H9 (cell line): ENCODE results near the gene MYOF. TPM values are rescaled to one million over a fixed set of nuclear protein-coding genes. Genes with fewer than 3 reads are reported as not detected.

Source experiments
- DNase-seq: peaks from one replicate; pipeline ENCODE4 v3.0.0-alpha.2; 2017
- H2AFZ ChIP-seq: one replicate; pipeline ENCODE4 v1.6.1; 2013; ENCODE audit warnings: mild to moderate bottlenecking, low read length, control low read depth, moderate library complexity
- H2AK5ac ChIP-seq: 2 replicates; pipeline ENCODE4 v1.6.1; 2013; ENCODE audit warnings: low read length, control low read depth, mixed read lengths; ENCODE audit not compliant: insufficient read length
- H2BK120ac ChIP-seq: one replicate; pipeline ENCODE4 v1.6.1; 2013; ENCODE audit warnings: low read depth, mild to moderate bottlenecking, low read length, control low read depth, inconsistent platforms; ENCODE audit not compliant: poor library complexity, severe bottlenecking
- H2BK12ac ChIP-seq: 2 replicates; pipeline ENCODE4 v1.6.1; 2013; ENCODE audit warnings: low read length, control low read depth, mixed read lengths, low read depth; ENCODE audit not compliant: insufficient read length
- H2BK15ac ChIP-seq: 2 replicates; pipeline ENCODE4 v1.6.1; 2013; ENCODE audit warnings: low read depth, low read length, control low read depth
- H2BK20ac ChIP-seq: one replicate; pipeline ENCODE4 v1.6.1; 2013; ENCODE audit warnings: low read depth, mild to moderate bottlenecking, low read length, control low read depth, inconsistent platforms; ENCODE audit not compliant: poor library complexity, severe bottlenecking
- H2BK5ac ChIP-seq: 2 replicates; pipeline ENCODE4 v1.6.1; 2013; ENCODE audit warnings: low read length, control low read depth, mixed read lengths; ENCODE audit not compliant: insufficient read length
- H3K14ac ChIP-seq: 2 replicates; pipeline ENCODE4 v1.6.1; 2013; ENCODE audit warnings: low read length, control low read depth; ENCODE audit not compliant: insufficient read depth
- H3K18ac ChIP-seq: 2 replicates; pipeline ENCODE4 v1.6.1; 2013; ENCODE audit warnings: low read depth, mild to moderate bottlenecking, mixed read lengths, low read length, control low read depth; ENCODE audit not compliant: insufficient read length
- H3K23ac ChIP-seq: 2 replicates; pipeline ENCODE4 v1.6.1; 2013; ENCODE audit warnings: low read length, control low read depth, mixed read lengths, low read depth; ENCODE audit not compliant: insufficient read length
- H3K23me2 ChIP-seq: 2 replicates; pipeline ENCODE4 v1.6.1; 2013; ENCODE audit warnings: low read depth, mild to moderate bottlenecking, mixed read lengths, low read length, control low read depth; ENCODE audit not compliant: insufficient read length, poor library complexity, severe bottlenecking
- H3K27ac ChIP-seq: 2 replicates; pipeline ENCODE4 v1.5.1; 2013; ENCODE audit warnings: low read length, control low read depth, mixed read lengths, low read depth; ENCODE audit not compliant: insufficient read length
- H3K27me3 ChIP-seq: 2 replicates; pipeline ENCODE4 v1.6.1; 2013; ENCODE audit warnings: low read length, control low read depth, inconsistent platforms; ENCODE audit not compliant: insufficient read depth
- H3K4ac ChIP-seq: 2 replicates; pipeline ENCODE4 v1.6.1; 2013; ENCODE audit warnings: low read depth, mild to moderate bottlenecking, control low read depth, inconsistent platforms, low read length, moderate library complexity
- H3K4me1 ChIP-seq: 2 replicates; pipeline ENCODE4 v1.6.1; 2013; ENCODE audit warnings: low read length, control low read depth, inconsistent platforms; ENCODE audit not compliant: insufficient read depth
- H3K4me2 ChIP-seq: 2 replicates; pipeline ENCODE4 v1.6.1; 2013; ENCODE audit warnings: low read length, control low read depth, mixed read lengths; ENCODE audit not compliant: insufficient read length, insufficient read depth
- H3K56ac ChIP-seq: 2 replicates; pipeline ENCODE4 v1.6.1; 2013; ENCODE audit warnings: low read depth, mild to moderate bottlenecking, mixed read lengths, low read length, control low read depth; ENCODE audit not compliant: insufficient read length
- H3K79me1 ChIP-seq: 2 replicates; pipeline ENCODE4 v1.6.1; 2013; ENCODE audit warnings: low read depth, mild to moderate bottlenecking, moderate library complexity, low read length, control low read depth, inconsistent platforms; ENCODE audit not compliant: insufficient read depth, poor library complexity, severe bottlenecking
- H3K79me2 ChIP-seq: 2 replicates; pipeline ENCODE4 v1.6.1; 2013; ENCODE audit warnings: low read length, control low read depth, inconsistent platforms; ENCODE audit not compliant: insufficient read depth
- H3K9ac ChIP-seq: 2 replicates; pipeline ENCODE4 v1.6.1; 2013; ENCODE audit warnings: low read length, control low read depth, mixed read lengths; ENCODE audit not compliant: insufficient read length; ENCODE audit errors: extremely low read depth
- H3K9me3 ChIP-seq: one replicate; pipeline ENCODE4 v1.6.1; 2013; ENCODE audit warnings: low read depth, low read length, inconsistent platforms; ENCODE audit not compliant: control insufficient read depth
- H3T11ph ChIP-seq: one replicate; pipeline ENCODE4 v1.6.1; 2013; ENCODE audit warnings: mild to moderate bottlenecking, low read length, control low read depth, inconsistent platforms
- H4K20me1 ChIP-seq: one replicate; pipeline ENCODE4 v1.6.1; 2013; ENCODE audit not compliant: control insufficient read depth, insufficient read length, insufficient read depth
- H4K5ac ChIP-seq: 2 replicates; pipeline ENCODE4 v1.6.1; 2013; ENCODE audit warnings: low read depth, mild to moderate bottlenecking, mixed read lengths, low read length, control low read depth; ENCODE audit not compliant: insufficient read length
- H4K8ac ChIP-seq: replicated peaks from 2 replicates; pipeline ENCODE4 v1.6.1; 2013; ENCODE audit warnings: low read length, control low read depth, mixed read lengths, low read depth; ENCODE audit not compliant: insufficient read length
- H4K91ac ChIP-seq: 2 replicates; pipeline ENCODE4 v1.6.1; 2013; ENCODE audit warnings: low read depth, mild to moderate bottlenecking, moderate library complexity, mixed read lengths, low read length, control low read depth; ENCODE audit not compliant: insufficient read length
- H3K27ac Mint-ChIP-seq, 3 experiments: 2 replicates in 2 of 3; 3 replicates in 1 of 3; pipeline ENCODE4 v1.8.0; 2020 to 2021; ENCODE audit warnings: mixed read lengths in 3 of 3, mild to moderate bottlenecking in 1 of 3, moderate library complexity in 1 of 3
- H3K27me3 Mint-ChIP-seq: 2 replicates; pipeline ENCODE4 v1.8.0; 2021; ENCODE audit warnings: low read depth, mild to moderate bottlenecking, moderate library complexity, mixed read lengths
- H3K36me3 Mint-ChIP-seq, 3 experiments: 2 replicates in 2 of 3; 3 replicates in 1 of 3; pipeline ENCODE4 v1.8.0; 2020 to 2021; ENCODE audit warnings: low read depth in 3 of 3, mixed read lengths in 3 of 3; ENCODE audit not compliant: insufficient read depth in 1 of 3
- H3K4me1 Mint-ChIP-seq, 2 experiments: 2 replicates each; pipeline ENCODE4 v1.8.0; 2020; ENCODE audit warnings: mixed read lengths in 2 of 2
- H3K4me3 Mint-ChIP-seq, 2 experiments: 2 replicates in 1 of 2; 3 replicates in 1 of 2; pipeline ENCODE4 v1.8.0; 2020 to 2021; ENCODE audit warnings: mild to moderate bottlenecking in 2 of 2, mixed read lengths in 2 of 2, moderate library complexity in 1 of 2
- H3K9me3 Mint-ChIP-seq, 2 experiments: 2 replicates in 1 of 2; 3 replicates in 1 of 2; pipeline ENCODE4 v1.8.0; 2020; ENCODE audit warnings: mild to moderate bottlenecking in 2 of 2, mixed read lengths in 2 of 2, moderate library complexity in 1 of 2
- CTCF ChIP-seq: fragments of 200-600 bp; sonication (generic); conservative IDR thresholded peaks from 3 replicates; pipeline ENCODE4 v1.8.0; 2021; ENCODE audit warnings: antibody characterized with exemption, mild to moderate bottlenecking
- WGBS: extraction: QIAGEN DNeasy Blood & Tissue Kit; methylation state at CpG from one replicate; pipeline ENCODE4 v1.1.7; 2013; ENCODE audit warnings: missing lambda C conversion rate, low lambda C conversion rate, mixed read lengths; ENCODE audit not compliant: insufficient read length; ENCODE audit errors: extremely low coverage; 5-methylcytosine and 5-hydroxymethylcytosine counted together
- total RNA-seq: library from RNA; stranded (reverse); gene quantifications from 2 replicates; pipeline ENCODE4 v1.2.1, GENCODE V29; 2021

The MYOF gene
- total RNA-seq, 1 experiment from 2014 or later: 2.8 TPM

- Mint-ChIP-seq H3K4me3 (no peak overlapping the region), H3K4me1 (peaks cover 18 to 21% of the 10 kb centered on the region in 2 experiments), H3K27ac (no peak overlapping the region), H3K27me3 (peaks cover 13% of the 10 kb centered on the region), H3K9me3 (no peaks in the 10 kb centered on the region; a peak in 1 of 5 replicates), H3K36me3 (no peaks in the 10 kb centered on the region)
- no peaks in the 10 kb centered on the region for H3K79me1 ChIP-seq
- no peak overlapping the region for H3T11ph ChIP-seq
- H3K9ac ChIP-seq: no peak overlapping the region
- no peak for DNase-seq
- H2BK15ac ChIP-seq: no peak overlapping the region
- H3K4me2 ChIP-seq: no peak overlapping the region
- H3K56ac ChIP-seq: no peak overlapping the region
- H4K8ac ChIP-seq: no peak overlapping the region
- no peak overlapping the region for H3K14ac ChIP-seq
- no CpG with 5 or more reads among the region's 6 CpGs for WGBS
- H3K79me2 ChIP-seq: no peaks in the 10 kb centered on the region
- H3K4ac ChIP-seq: no peak overlapping the region
- TF ChIP-seq CTCF: no peak
- H2BK120ac ChIP-seq: no peak overlapping the region
- no peak overlapping the region for H2BK20ac ChIP-seq
- H2BK5ac ChIP-seq: no peak overlapping the region
- no peaks in the 10 kb centered on the region for H3K9me3 ChIP-seq
- H2AK5ac ChIP-seq: no peak overlapping the region
- H2AFZ ChIP-seq: no peak overlapping the region
- no peaks in the 10 kb centered on the region for H3K4me1 ChIP-seq
- H3K27me3 ChIP-seq: no peaks in the 10 kb centered on the region
- H3K27ac ChIP-seq: no peak overlapping the region
- peaks cover 6% of the 10 kb centered on the region for H3K23me2 ChIP-seq
- H2BK12ac ChIP-seq: no peak overlapping the region
- no peak overlapping the region for H4K5ac ChIP-seq
- no peak overlapping the region for H3K23ac ChIP-seq
- H3K18ac ChIP-seq: no peak overlapping the region
- no peaks in the 10 kb centered on the region for H4K20me1 ChIP-seq
- H4K91ac ChIP-seq: no peak overlapping the region
These were observed 3.3 kb downstream of the MYOF start for GRCh38 chr10:93478873-93479272.
